ENCODE measurements around the gene UGGT2.
A peak's percentile ranks its signal among the peaks of the same experiment; 100 is the strongest.

The UGGT2 gene

GRCh38 chr13:96025283-96025682 lies 27.9 kb downstream of the UGGT2 start:
- Histone ChIP-seq H3K79me2 (ENCODE audit: insufficient read depth, low read length) (no peaks in the 10 kb centered on the region), H3K27ac (ENCODE audit: low read depth, low read length, poor library complexity, severe bottlenecking) (no peak overlapping the region), H3K9me3 (ENCODE audit: low read length) (no peaks in the 10 kb centered on the region), H3K9me2 (ENCODE audit: low read depth, low read length) (no peaks in the 10 kb centered on the region), H4K20me1 (ENCODE audit: insufficient read depth, low read length) (no peaks in the 10 kb centered on the region), H3K9ac (ENCODE audit: low read length) (no peak overlapping the region), H3K36me3 (ENCODE audit: insufficient read depth, low read length) (peaks cover 27% of the 10 kb centered on the region; the same call in 1 of the 2 replicates), H2AFZ (ENCODE audit: low read length) (no peak overlapping the region), H3K4me3 (ENCODE audit: low read depth, low read length, poor library complexity, severe bottlenecking) (no peak overlapping the region), H3F3A (ENCODE audit: insufficient read depth, low read length) (no peaks in the 10 kb centered on the region), H3K27me3 (ENCODE audit: insufficient read depth, low read length) (no peaks in the 10 kb centered on the region), H3K4me1 (ENCODE audit: insufficient read depth, low read length, severe bottlenecking) (no peaks in the 10 kb centered on the region), H3K4me2 (ENCODE audit: low read length) (no peak overlapping the region)
- TF ChIP-seq EZH2 (IDR thresholded peaks at IDR 0.05; ENCODE audit: borderline replicate concordance, low read length): no peak

- Histone ChIP-seq H4K20me1 (ENCODE audit: insufficient read depth, low read length) (no peaks in the 10 kb centered on the region), H3F3A (ENCODE audit: insufficient read depth, low read length) (no peaks in the 10 kb centered on the region), H3K9me3 (ENCODE audit: low read length) (no peaks in the 10 kb centered on the region; the same call in 1 of the 2 replicates), H3K36me3 (ENCODE audit: insufficient read depth, low read length) (peaks cover 50% of the 10 kb centered on the region), H3K4me2 (ENCODE audit: low read length) (no peak overlapping the region), H3K4me1 (ENCODE audit: insufficient read depth, low read length, severe bottlenecking) (no peaks in the 10 kb centered on the region), H3K79me2 (ENCODE audit: insufficient read depth, low read length) (no peaks in the 10 kb centered on the region), H3K9ac (ENCODE audit: low read length) (no peak overlapping the region), H3K27me3 (ENCODE audit: insufficient read depth, low read length) (no peaks in the 10 kb centered on the region), H3K27ac (ENCODE audit: low read depth, low read length, poor library complexity, severe bottlenecking) (no peak overlapping the region), H2AFZ (ENCODE audit: low read length) (no peak overlapping the region), H3K4me3 (ENCODE audit: low read depth, low read length, poor library complexity, severe bottlenecking) (no peak overlapping the region), H3K9me2 (ENCODE audit: low read depth, low read length) (no peaks in the 10 kb centered on the region)
- no peak for TF ChIP-seq CTCF (IDR thresholded peaks at IDR 0.05; ENCODE audit: low read length)
- no peak for TF ChIP-seq EZH2 (IDR thresholded peaks at IDR 0.05; ENCODE audit: borderline replicate concordance, low read length)
Measured at GRCh38 chr13:96020931-96021330, 32.3 kb downstream of the UGGT2 start.

GRCh38 chr13:96020155-96020575 lies 33.0 kb downstream of the UGGT2 start:
- TF ChIP-seq CTCF (IDR thresholded peaks at IDR 0.05; ENCODE audit: low read length): peak; percentile 85
- no peak for TF ChIP-seq EZH2 (IDR thresholded peaks at IDR 0.05; ENCODE audit: borderline replicate concordance, low read length)
- Histone ChIP-seq H3K9me3 (ENCODE audit: low read length) (no peaks in the 10 kb centered on the region; the same call in 1 of the 2 replicates), H3K27me3 (ENCODE audit: insufficient read depth, low read length) (no peaks in the 10 kb centered on the region), H3F3A (ENCODE audit: insufficient read depth, low read length) (no peaks in the 10 kb centered on the region), H3K4me1 (ENCODE audit: insufficient read depth, low read length, severe bottlenecking) (no peaks in the 10 kb centered on the region), H3K27ac (ENCODE audit: low read depth, low read length, poor library complexity, severe bottlenecking) (no peak overlapping the region), H3K36me3 (ENCODE audit: insufficient read depth, low read length) (peaks cover 50% of the 10 kb centered on the region), H3K4me3 (ENCODE audit: low read depth, low read length, poor library complexity, severe bottlenecking) (no peak overlapping the region), H2AFZ (ENCODE audit: low read length) (no peak overlapping the region), H4K20me1 (ENCODE audit: insufficient read depth, low read length) (no peaks in the 10 kb centered on the region), H3K9ac (ENCODE audit: low read length) (no peak overlapping the region), H3K9me2 (ENCODE audit: low read depth, low read length) (no peaks in the 10 kb centered on the region), H3K79me2 (ENCODE audit: insufficient read depth, low read length) (no peaks in the 10 kb centered on the region), H3K4me2 (ENCODE audit: low read length) (no peak overlapping the region)

- peaks cover 36% of the 10 kb centered on the region for H3K36me3 ChIP-seq (ENCODE audit: insufficient read depth, low read length)
- H3K4me2 ChIP-seq (ENCODE audit: low read length): no peak overlapping the region
- H3K27me3 ChIP-seq (ENCODE audit: insufficient read depth, low read length): no peaks in the 10 kb centered on the region
- H3K4me3 ChIP-seq (ENCODE audit: low read depth, low read length, poor library complexity, severe bottlenecking): no peak overlapping the region
- H3K9me2 ChIP-seq (ENCODE audit: low read depth, low read length): no peaks in the 10 kb centered on the region
- H3K9me3 ChIP-seq (ENCODE audit: low read length): no peaks in the 10 kb centered on the region; the same call in 1 of the 2 replicates
- no peaks in the 10 kb centered on the region for H3F3A ChIP-seq (ENCODE audit: insufficient read depth, low read length)
- no peaks in the 10 kb centered on the region for H4K20me1 ChIP-seq (ENCODE audit: insufficient read depth, low read length)
- H3K27ac ChIP-seq (ENCODE audit: low read depth, low read length, poor library complexity, severe bottlenecking): no peak overlapping the region
- TF ChIP-seq CTCF (IDR thresholded peaks at IDR 0.05; ENCODE audit: low read length) (no peak), EZH2 (IDR thresholded peaks at IDR 0.05; ENCODE audit: borderline replicate concordance, low read length) (no peak)
- H2AFZ ChIP-seq (ENCODE audit: low read length): no peak overlapping the region
- H3K79me2 ChIP-seq (ENCODE audit: insufficient read depth, low read length): no peaks in the 10 kb centered on the region
- H3K4me1 ChIP-seq (ENCODE audit: insufficient read depth, low read length, severe bottlenecking): no peaks in the 10 kb centered on the region
- no peak overlapping the region for H3K9ac ChIP-seq (ENCODE audit: low read length)
Measured at GRCh38 chr13:96018135-96018534, 35.1 kb downstream of the UGGT2 start.

Measured in OCI-LY1 (cell line).